Measurements from ENCODE around the gene PALD1. TPM values are rescaled to one million over a fixed set of nuclear protein-coding genes. Genes with fewer than 3 reads are reported as not detected.

PALD1 gene
- total and polyA plus RNA-seq, 9 of the 15 experiments (the other 6 are each of a cell fraction or from before 2014, with no cell fraction given): 0.03 to 0.29 (median 0.09) TPM; not detected in 2

DNA sequence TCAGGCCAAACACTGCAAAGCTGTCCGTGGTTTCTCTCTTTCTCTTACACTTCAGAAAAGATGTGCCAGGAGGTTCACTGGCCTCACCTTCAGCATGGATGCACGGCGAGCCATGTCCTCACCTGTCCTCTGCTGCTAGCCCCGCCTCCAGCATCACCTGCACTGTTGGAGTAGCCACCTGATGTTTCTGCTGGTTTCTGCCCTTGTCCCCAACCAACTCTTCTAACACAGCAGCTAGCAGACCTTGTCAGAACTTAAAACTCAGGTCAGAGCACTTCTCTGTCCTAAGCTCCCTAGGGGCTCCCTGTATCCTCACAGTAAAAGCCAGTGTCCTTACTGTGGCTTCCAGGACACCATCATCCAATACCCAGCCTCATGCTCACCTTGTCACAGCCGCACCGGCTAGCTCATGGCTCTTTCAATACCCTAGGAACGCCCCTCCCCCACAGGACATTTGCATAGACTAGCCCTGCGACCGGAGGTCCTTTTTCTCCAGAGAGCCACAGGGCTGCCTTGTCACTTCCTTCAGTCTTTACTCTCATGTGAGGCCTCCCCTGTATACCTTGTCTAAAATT, 15.2 kb downstream of the PALD1 start:
- H3K4me2 ChIP-seq (ENCODE audit: insufficient read depth, low read length): no peak overlapping the region

DNA sequence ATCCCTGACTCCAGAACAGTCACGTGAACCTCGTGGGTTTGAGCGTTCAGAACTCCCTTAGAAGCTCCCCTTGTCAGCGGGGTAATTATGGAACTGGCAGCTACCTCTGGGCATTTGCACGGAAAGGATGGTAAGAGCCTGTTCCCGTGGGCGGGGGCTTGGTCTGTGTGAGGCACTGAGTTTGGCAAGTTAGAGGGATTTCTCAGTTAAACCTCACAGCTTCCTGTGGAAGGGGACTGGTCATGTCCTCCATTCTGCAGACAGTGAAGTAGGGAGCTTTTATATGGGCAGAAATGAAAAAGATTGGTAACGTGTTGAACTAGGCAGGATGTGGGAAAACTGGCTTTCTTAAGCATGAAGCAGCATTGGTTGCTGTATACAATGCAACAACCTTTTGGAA, 16.0 kb downstream of the PALD1 start:
- Histone ChIP-seq H3K9ac (ENCODE audit: insufficient read depth in 1 of 2, low read depth in 2 of 2, low read length in 2 of 2) (no peak overlapping the region), H3K4me1 (replicated peaks in 1 of 2; ENCODE audit: control insufficient read depth in 2 of 2, insufficient read depth in 2 of 2, low read length in 2 of 2) (peaks cover 0 to 5% of the 10 kb centered on the region in 2 experiments; a peak in 1 of 5 replicates), H3K4me3 (no peak overlapping the region), H3K36me3 (ENCODE audit: control insufficient read depth, insufficient read depth, low read length) (no peaks in the 10 kb centered on the region), H3K27ac (ENCODE audit: extremely low read depth, low read depth, low read length) (no peak overlapping the region), H4K20me1 (replicated peaks; ENCODE audit: control insufficient read depth, insufficient read depth, low read length) (no peaks in the 10 kb centered on the region; the same call in 1 of the 2 replicates), H3K4me2 (ENCODE audit: insufficient read depth, low read length) (no peak overlapping the region), H2AFZ (ENCODE audit: low read depth, low read length) (no peak overlapping the region), H3K9me3 (replicated peaks; ENCODE audit: control insufficient read depth, insufficient read depth, low read depth, low read length) (no peaks in the 10 kb centered on the region), H3K27me3 (ENCODE audit: control insufficient read depth in 2 of 2, insufficient read depth in 2 of 2, low read length in 2 of 2) (peaks cover 64 to 74% of the 10 kb centered on the region in 2 experiments), H3K79me2 (ENCODE audit: control insufficient read depth, insufficient read depth, low read length) (no peaks in the 10 kb centered on the region), H3K9me1 (ENCODE audit: control insufficient read depth, insufficient read depth, low read length) (no peaks in the 10 kb centered on the region)
- BruUV-seq (replicated peaks): no TSS peak
- DNase-seq (ENCODE audit: extremely low read depth in 1 of 4, low spot score in 3 of 4) (no peak), FAIRE-seq (no peak), ATAC-seq (no peak)
- in situ Hi-C loops (cut with MboI): no loop called here
- intact Hi-C loops (cut with micrococcal nuclease): no loop called here
- under 1% methylated on average over 8 of the region's 8 CpGs for WGBS (ENCODE audit: insufficient coverage, low coverage, missing lambda C conversion rate)
- CTCF ChIA-PET (ENCODE audit: low intra/inter-chr PET ratio): interaction anchor here (0.5 kb wide), 1 partner anchor 175 kb away, joined by 3 read pairs; no protein-coding TSS in a partner anchor
- POLR2A ChIA-PET: interaction anchor here (0.9 to 1.7 kb wide), 3 partner anchors 10 to 64 kb away, joined by 3 to 4 read pairs (median 3); no protein-coding TSS in a partner anchor
- TF ChIP-seq NUFIP1 (IDR thresholded peaks at IDR 0.05; ENCODE audit: partially characterized antibody) (no peak), ZNF707 (CRISPR knock-in tag; conservative IDR thresholded peaks at IDR 0.05) (no peak), PHF8 (IDR thresholded peaks at IDR 0.05; ENCODE audit: borderline replicate concordance, low read length) (no peak), NFE2 (IDR thresholded peaks at IDR 0.05; ENCODE audit: low read depth) (no peak), ZNF121 (CRISPR knock-in tag; conservative IDR thresholded peaks at IDR 0.05) (no peak), HDGF (IDR thresholded peaks at IDR 0.05) (no peak)
- TF ChIP-seq, protein P1, sequence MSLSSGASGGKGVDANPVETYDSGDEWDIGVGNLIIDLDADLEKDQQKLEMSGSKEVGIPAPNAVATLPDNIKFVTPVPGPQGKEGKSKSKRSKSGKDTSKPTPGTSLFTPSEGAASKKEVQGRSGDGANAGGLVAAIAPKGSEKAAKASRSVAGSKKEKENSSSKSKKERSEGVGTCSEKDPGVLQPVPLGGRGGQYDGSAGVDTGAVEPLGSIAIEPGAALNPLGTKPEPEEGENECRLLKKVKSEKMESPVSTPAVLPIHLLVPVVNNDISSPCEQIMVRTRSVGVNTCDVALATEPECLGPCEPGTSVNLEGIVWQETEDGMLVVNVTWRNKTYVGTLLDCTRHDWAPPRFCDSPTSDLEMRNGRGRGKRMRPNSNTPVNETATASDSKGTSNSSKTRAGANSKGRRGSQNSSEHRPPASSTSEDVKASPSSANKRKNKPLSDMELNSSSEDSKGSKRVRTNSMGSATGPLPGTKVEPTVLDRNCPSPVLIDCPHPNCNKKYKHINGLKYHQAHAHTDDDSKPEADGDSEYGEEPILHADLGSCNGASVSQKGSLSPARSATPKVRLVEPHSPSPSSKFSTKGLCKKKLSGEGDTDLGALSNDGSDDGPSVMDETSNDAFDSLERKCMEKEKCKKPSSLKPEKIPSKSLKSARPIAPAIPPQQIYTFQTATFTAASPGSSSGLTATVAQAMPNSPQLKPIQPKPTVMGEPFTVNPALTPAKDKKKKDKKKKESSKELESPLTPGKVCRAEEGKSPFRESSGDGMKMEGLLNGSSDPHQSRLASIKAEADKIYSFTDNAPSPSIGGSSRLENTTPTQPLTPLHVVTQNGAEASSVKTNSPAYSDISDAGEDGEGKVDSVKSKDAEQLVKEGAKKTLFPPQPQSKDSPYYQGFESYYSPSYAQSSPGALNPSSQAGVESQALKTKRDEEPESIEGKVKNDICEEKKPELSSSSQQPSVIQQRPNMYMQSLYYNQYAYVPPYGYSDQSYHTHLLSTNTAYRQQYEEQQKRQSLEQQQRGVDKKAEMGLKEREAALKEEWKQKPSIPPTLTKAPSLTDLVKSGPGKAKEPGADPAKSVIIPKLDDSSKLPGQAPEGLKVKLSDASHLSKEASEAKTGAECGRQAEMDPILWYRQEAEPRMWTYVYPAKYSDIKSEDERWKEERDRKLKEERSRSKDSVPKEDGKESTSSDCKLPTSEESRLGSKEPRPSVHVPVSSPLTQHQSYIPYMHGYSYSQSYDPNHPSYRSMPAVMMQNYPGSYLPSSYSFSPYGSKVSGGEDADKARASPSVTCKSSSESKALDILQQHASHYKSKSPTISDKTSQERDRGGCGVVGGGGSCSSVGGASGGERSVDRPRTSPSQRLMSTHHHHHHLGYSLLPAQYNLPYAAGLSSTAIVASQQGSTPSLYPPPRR (CRISPR knock-in tag; IDR thresholded peaks at IDR 0.05; ENCODE audit: borderline replicate concordance): no peak
- TF ChIP-seq, protein P2, sequence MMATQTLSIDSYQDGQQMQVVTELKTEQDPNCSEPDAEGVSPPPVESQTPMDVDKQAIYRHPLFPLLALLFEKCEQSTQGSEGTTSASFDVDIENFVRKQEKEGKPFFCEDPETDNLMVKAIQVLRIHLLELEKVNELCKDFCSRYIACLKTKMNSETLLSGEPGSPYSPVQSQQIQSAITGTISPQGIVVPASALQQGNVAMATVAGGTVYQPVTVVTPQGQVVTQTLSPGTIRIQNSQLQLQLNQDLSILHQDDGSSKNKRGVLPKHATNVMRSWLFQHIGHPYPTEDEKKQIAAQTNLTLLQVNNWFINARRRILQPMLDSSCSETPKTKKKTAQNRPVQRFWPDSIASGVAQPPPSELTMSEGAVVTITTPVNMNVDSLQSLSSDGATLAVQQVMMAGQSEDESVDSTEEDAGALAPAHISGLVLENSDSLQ (IDR thresholded peaks at IDR 0.05): no peak

More for the DNA sequence above, 15.2 kb downstream of the PALD1 start:
- WGBS (ENCODE audit: insufficient coverage, low coverage, missing lambda C conversion rate): 2% methylated on average over 9 of the region's 9 CpGs
- intact Hi-C loops (cut with micrococcal nuclease): no loop called here
- Histone ChIP-seq H3K4me3 (no peak overlapping the region), H3K27ac (ENCODE audit: extremely low read depth, low read depth, low read length) (no peak overlapping the region), H3K36me3 (ENCODE audit: control insufficient read depth, insufficient read depth, low read length) (no peaks in the 10 kb centered on the region), H4K20me1 (replicated peaks; ENCODE audit: control insufficient read depth, insufficient read depth, low read length) (no peaks in the 10 kb centered on the region; the same call in 1 of the 2 replicates), H3K9me3 (replicated peaks; ENCODE audit: control insufficient read depth, insufficient read depth, low read depth, low read length) (no peaks in the 10 kb centered on the region), H2AFZ (ENCODE audit: low read depth, low read length) (no peak overlapping the region), H3K4me1 (replicated peaks in 1 of 2; ENCODE audit: control insufficient read depth in 2 of 2, insufficient read depth in 2 of 2, low read length in 2 of 2) (peaks cover 0 to 5% of the 10 kb centered on the region in 2 experiments; a peak in 1 of 5 replicates), H3K79me2 (ENCODE audit: control insufficient read depth, insufficient read depth, low read length) (no peaks in the 10 kb centered on the region), H3K9ac (ENCODE audit: insufficient read depth in 1 of 2, low read depth in 2 of 2, low read length in 2 of 2) (no peak overlapping the region), H3K9me1 (ENCODE audit: control insufficient read depth, insufficient read depth, low read length) (no peaks in the 10 kb centered on the region), H3K27me3 (ENCODE audit: control insufficient read depth in 2 of 2, insufficient read depth in 2 of 2, low read length in 2 of 2) (peaks cover 66 to 74% of the 10 kb centered on the region in 2 experiments)
- FAIRE-seq (no peak), ATAC-seq (peak; percentile 73), DNase-seq (ENCODE audit: extremely low read depth in 1 of 4, low spot score in 3 of 4) (peak in 1 of 4 experiments; percentile 46)
- no TSS peak for BruUV-seq (replicated peaks)
- no peak for TF ChIP-seq RBM22 (IDR thresholded peaks at IDR 0.05; ENCODE audit: low read depth, low read length, poor library complexity, severe bottlenecking)
- peak; percentile 39; the same call in 1 of the 2 replicates for TF ChIP-seq ETV1 (tag; conservative IDR thresholded peaks at IDR 0.05; ENCODE audit: low read depth)
- peak; percentile 10 for TF ChIP-seq MEIS2 (IDR thresholded peaks at IDR 0.05; ENCODE audit: partially characterized antibody)
- in situ Hi-C loops (cut with MboI): no loop called here
- ChIA-PET CTCF (ENCODE audit: low intra/inter-chr PET ratio) (no interaction called here), POLR2A (interaction anchor here (0.8 to 1.7 kb wide), 2 partner anchors 10 to 11 kb away, joined by 4 to 5 read pairs; no protein-coding TSS in a partner anchor)
